Measurements from ENCODE around the gene KMT2B.

KMT2B gene

GRCh38 chr19:35734889-35735288 lies 17.1 kb downstream of the KMT2B start:
- no peaks in the 10 kb centered on the region for H3K79me2 ChIP-seq (ENCODE audit: control insufficient read depth, insufficient read depth, low read length)
- DNase-seq = no peak
- H3K4ac ChIP-seq (ENCODE audit: low read depth, low read length) = no peak overlapping the region
- H3K4me2 ChIP-seq (ENCODE audit: low read length) = no peak overlapping the region
- H2BK15ac ChIP-seq (replicated peaks; ENCODE audit: low read depth) = no peak overlapping the region
- no peak overlapping the region for H3K18ac ChIP-seq (ENCODE audit: low read length)
- no peaks in the 10 kb centered on the region for H3K79me1 ChIP-seq (ENCODE audit: low read length)
- no peak overlapping the region for H3K56ac ChIP-seq (ENCODE audit: low read length)
- no peaks in the 10 kb centered on the region for H3K4me1 ChIP-seq (ENCODE audit: control insufficient read depth, low read depth, low read length)
- H4K5ac ChIP-seq (ENCODE audit: low read length) = no peak overlapping the region
- H3K36me3 ChIP-seq (ENCODE audit: control insufficient read depth, insufficient read depth, low read length) = peaks cover 17% of the 10 kb centered on the region
- WGBS (ENCODE audit: extremely low coverage, insufficient coverage, low lambda C conversion rate) = no CpG with 5 or more reads among the region's 5 CpGs
- H2BK5ac ChIP-seq (ENCODE audit: low read length) = no peak overlapping the region
- H3K9ac ChIP-seq (ENCODE audit: low read length) = no peak overlapping the region
- H3K4me3 ChIP-seq (ENCODE audit: low read length) = no peak overlapping the region
- H2AK5ac ChIP-seq (ENCODE audit: low read length) = no peak overlapping the region
- no peak overlapping the region for H4K8ac ChIP-seq (ENCODE audit: low read depth, low read length)
- H3K27me3 ChIP-seq (ENCODE audit: insufficient read depth, low read length, poor library complexity) = no peaks in the 10 kb centered on the region
- no peak overlapping the region for H2BK120ac ChIP-seq (ENCODE audit: low read depth, low read length)
- H3K27ac ChIP-seq (ENCODE audit: low read depth, low read length) = no peak overlapping the region
- H3K23ac ChIP-seq (ENCODE audit: low read length) = no peak overlapping the region

- no peak overlapping the region for H4K8ac ChIP-seq (ENCODE audit: low read depth, low read length)
- WGBS (ENCODE audit: extremely low coverage, insufficient coverage, low lambda C conversion rate) = no CpG with 5 or more reads among the region's 22 CpGs
- H2AK5ac ChIP-seq (ENCODE audit: low read length) = no peak overlapping the region
- no peak overlapping the region for H3K27ac ChIP-seq (ENCODE audit: low read depth, low read length)
- no peak overlapping the region for H3K4me3 ChIP-seq (ENCODE audit: low read length)
- H3K27me3 ChIP-seq (ENCODE audit: insufficient read depth, low read length, poor library complexity) = no peaks in the 10 kb centered on the region
- H3K18ac ChIP-seq (ENCODE audit: low read length) = no peak overlapping the region
- no peak overlapping the region for H3K9ac ChIP-seq (ENCODE audit: low read length)
- no peaks in the 10 kb centered on the region for H3K79me2 ChIP-seq (ENCODE audit: control insufficient read depth, insufficient read depth, low read length)
- no peak overlapping the region for H2BK5ac ChIP-seq (ENCODE audit: low read length)
- H3K4me1 ChIP-seq (ENCODE audit: control insufficient read depth, low read depth, low read length) = no peaks in the 10 kb centered on the region
- H3K4me2 ChIP-seq (ENCODE audit: low read length) = no peak overlapping the region
- H3K56ac ChIP-seq (ENCODE audit: low read length) = no peak overlapping the region
- H2BK120ac ChIP-seq (ENCODE audit: low read depth, low read length) = no peak overlapping the region
- no peak overlapping the region for H3K4ac ChIP-seq (ENCODE audit: low read depth, low read length)
- no peak overlapping the region for H2BK15ac ChIP-seq (replicated peaks; ENCODE audit: low read depth)
- H4K5ac ChIP-seq (ENCODE audit: low read length) = no peak overlapping the region
- H3K23ac ChIP-seq (ENCODE audit: low read length) = no peak overlapping the region
- H3K36me3 ChIP-seq (ENCODE audit: control insufficient read depth, insufficient read depth, low read length) = peaks cover 12% of the 10 kb centered on the region
- DNase-seq = peak; percentile 18
- H3K79me1 ChIP-seq (ENCODE audit: low read length) = no peaks in the 10 kb centered on the region
These were observed 19.4 kb downstream of the KMT2B start for GRCh38 chr19:35736913-35737886.

- WGBS (ENCODE audit: extremely low coverage, insufficient coverage, low lambda C conversion rate) = no CpG with 5 or more reads among the region's 37 CpGs
- Histone ChIP-seq H3K4ac (ENCODE audit: low read depth, low read length) (no peak overlapping the region), H3K79me1 (ENCODE audit: low read length) (no peaks in the 10 kb centered on the region), H3K4me1 (ENCODE audit: control insufficient read depth, low read depth, low read length) (no peaks in the 10 kb centered on the region), H3K9ac (ENCODE audit: low read length) (no peak overlapping the region), H4K5ac (ENCODE audit: low read length) (no peak overlapping the region), H3K27ac (ENCODE audit: low read depth, low read length) (no peak overlapping the region), H3K4me2 (ENCODE audit: low read length) (no peak overlapping the region), H4K8ac (ENCODE audit: low read depth, low read length) (no peak overlapping the region), H3K18ac (ENCODE audit: low read length) (no peak overlapping the region), H3K56ac (ENCODE audit: low read length) (no peak overlapping the region), H3K4me3 (ENCODE audit: low read length) (no peak overlapping the region), H2BK5ac (ENCODE audit: low read length) (no peak overlapping the region), H2BK15ac (replicated peaks; ENCODE audit: low read depth) (no peak overlapping the region), H3K27me3 (ENCODE audit: insufficient read depth, low read length, poor library complexity) (no peaks in the 10 kb centered on the region), H3K36me3 (ENCODE audit: control insufficient read depth, insufficient read depth, low read length) (peaks cover 12% of the 10 kb centered on the region), H3K23ac (ENCODE audit: low read length) (no peak overlapping the region), H3K79me2 (ENCODE audit: control insufficient read depth, insufficient read depth, low read length) (no peaks in the 10 kb centered on the region), H2BK120ac (ENCODE audit: low read depth, low read length) (no peak overlapping the region), H2AK5ac (ENCODE audit: low read length) (no peak overlapping the region)
- DNase-seq = no peak
These were observed 20.5 kb downstream of the KMT2B start for GRCh38 chr19:35738021-35738886.

- Histone ChIP-seq H3K56ac (ENCODE audit: low read length) (no peak overlapping the region), H3K4me2 (ENCODE audit: low read length) (no peak overlapping the region), H3K23ac (ENCODE audit: low read length) (no peak overlapping the region), H3K18ac (ENCODE audit: low read length) (no peak overlapping the region), H3K79me1 (ENCODE audit: low read length) (no peaks in the 10 kb centered on the region), H4K5ac (ENCODE audit: low read length) (no peak overlapping the region), H2BK15ac (replicated peaks; ENCODE audit: low read depth) (no peak overlapping the region), H3K9ac (ENCODE audit: low read length) (no peak overlapping the region), H3K79me2 (ENCODE audit: control insufficient read depth, insufficient read depth, low read length) (no peaks in the 10 kb centered on the region), H2BK5ac (ENCODE audit: low read length) (no peak overlapping the region), H2BK120ac (ENCODE audit: low read depth, low read length) (no peak overlapping the region), H3K27ac (ENCODE audit: low read depth, low read length) (no peak overlapping the region), H3K4ac (ENCODE audit: low read depth, low read length) (no peak overlapping the region), H2AK5ac (ENCODE audit: low read length) (no peak overlapping the region), H3K27me3 (ENCODE audit: insufficient read depth, low read length, poor library complexity) (no peaks in the 10 kb centered on the region), H4K8ac (ENCODE audit: low read depth, low read length) (no peak overlapping the region), H3K36me3 (ENCODE audit: control insufficient read depth, insufficient read depth, low read length) (peaks cover 11% of the 10 kb centered on the region), H3K4me3 (ENCODE audit: low read length) (no peak overlapping the region), H3K4me1 (ENCODE audit: control insufficient read depth, low read depth, low read length) (no peaks in the 10 kb centered on the region)
- no CpG with 5 or more reads among the region's 2 CpGs for WGBS (ENCODE audit: extremely low coverage, insufficient coverage, low lambda C conversion rate)
- DNase-seq = no peak
These were observed 21.1 kb downstream of the KMT2B start for GRCh38 chr19:35738887-35739229.

GRCh38 chr19:35739275-35740107 lies 21.7 kb downstream of the KMT2B start:
- DNase-seq = no peak
- Histone ChIP-seq H3K56ac (ENCODE audit: low read length) (peak overlapping the region; percentile 73), H2BK5ac (ENCODE audit: low read length) (no peak overlapping the region), H3K9ac (ENCODE audit: low read length) (peak overlapping the region; percentile 79), H3K18ac (ENCODE audit: low read length) (no peak overlapping the region), H3K4me1 (ENCODE audit: control insufficient read depth, low read depth, low read length) (no peaks in the 10 kb centered on the region), H4K5ac (ENCODE audit: low read length) (no peak overlapping the region), H3K79me2 (ENCODE audit: control insufficient read depth, insufficient read depth, low read length) (no peaks in the 10 kb centered on the region), H3K4ac (ENCODE audit: low read depth, low read length) (no peak overlapping the region), H3K4me3 (ENCODE audit: low read length) (no peak overlapping the region), H3K79me1 (ENCODE audit: low read length) (no peaks in the 10 kb centered on the region), H3K27me3 (ENCODE audit: insufficient read depth, low read length, poor library complexity) (no peaks in the 10 kb centered on the region), H2AK5ac (ENCODE audit: low read length) (no peak overlapping the region), H4K8ac (ENCODE audit: low read depth, low read length) (no peak overlapping the region), H3K23ac (ENCODE audit: low read length) (no peak overlapping the region), H2BK15ac (replicated peaks; ENCODE audit: low read depth) (no peak overlapping the region), H3K27ac (ENCODE audit: low read depth, low read length) (no peak overlapping the region), H3K4me2 (ENCODE audit: low read length) (peak overlapping the region; percentile 93), H2BK120ac (ENCODE audit: low read depth, low read length) (no peak overlapping the region), H3K36me3 (ENCODE audit: control insufficient read depth, insufficient read depth, low read length) (peaks cover 9% of the 10 kb centered on the region)
- no CpG with 5 or more reads among the region's 29 CpGs for WGBS (ENCODE audit: extremely low coverage, insufficient coverage, low lambda C conversion rate)

Measured in mesendoderm (in vitro differentiated cells).